GM23338 (cell line): ENCODE results near the gene LDHB. TPM values are rescaled to one million over a fixed set of nuclear protein-coding genes. Genes with fewer than 3 reads are reported as not detected.

Experiments
- ATAC-seq: fragments of 200-7000 bp; cut with Tn5 transposase; 3 replicates; pipeline ENCODE4 v1.9.1; 2020
- DNase-seq: peaks from one replicate; pipeline ENCODE4 v3.0.0-alpha.2; 2015; ENCODE audit warnings: low spot score
- H2AFZ ChIP-seq: fragments of 200-600 bp; sonication (generic); 2 replicates; pipeline ENCODE4 v1.8.0; 2016; ENCODE audit warnings: antibody characterized with exemption, mild to moderate bottlenecking, moderate library complexity
- H3F3A ChIP-seq: fragments of 200-600 bp; sonication (generic); replicated peaks from 2 replicates; pipeline ENCODE4 v1.8.0; 2017; ENCODE audit warnings: antibody characterized with exemption, mixed run types, low read depth
- H3K27ac ChIP-seq: fragments of 200-600 bp; sonication (generic); 2 replicates; pipeline ENCODE4 v1.6.1; 2016; ENCODE audit warnings: low read depth
- H3K27me3 ChIP-seq: fragments of 200-600 bp; sonication (generic); 2 replicates; pipeline ENCODE4 v1.8.0; 2016; ENCODE audit warnings: mild to moderate bottlenecking, mixed run types, moderate library complexity; ENCODE audit not compliant: insufficient read depth
- H3K36me3 ChIP-seq: fragments of 200-600 bp; sonication (generic); 2 replicates; pipeline ENCODE4 v1.8.0; 2016; ENCODE audit warnings: mild to moderate bottlenecking; ENCODE audit not compliant: insufficient read depth
- H3K4me1 ChIP-seq: fragments of 200-600 bp; sonication (generic); 2 replicates; pipeline ENCODE4 v1.8.0; 2016; ENCODE audit warnings: mild to moderate bottlenecking, moderate library complexity; ENCODE audit not compliant: insufficient read depth
- H3K4me2 ChIP-seq: fragments of 200-600 bp; sonication (generic); 2 replicates; pipeline ENCODE4 v1.7.1; 2017; ENCODE audit warnings: mixed run types
- H3K4me3 ChIP-seq: fragments of 200-600 bp; sonication (generic); 2 replicates; pipeline ENCODE4 v1.6.1; 2016; ENCODE audit warnings: mixed run types
- H3K79me2 ChIP-seq: fragments of 200-600 bp; sonication (generic); replicated peaks from 2 replicates; pipeline ENCODE4 v1.8.0; 2017; ENCODE audit warnings: mild to moderate bottlenecking; ENCODE audit not compliant: insufficient read depth
- H3K9me2 ChIP-seq: fragments of 200-600 bp; sonication (generic); 2 replicates; pipeline ENCODE4 v1.8.0; 2017; ENCODE audit not compliant: insufficient read depth
- H4K20me1 ChIP-seq: fragments of 200-600 bp; sonication (generic); replicated peaks from 2 replicates; pipeline ENCODE4 v1.8.0; 2017; ENCODE audit warnings: mild to moderate bottlenecking; ENCODE audit not compliant: insufficient read depth
- H3K27ac Mint-ChIP-seq: 2 replicates; pipeline ENCODE4 v1.8.0; 2020; ENCODE audit warnings: inconsistent platforms, mild to moderate bottlenecking, moderate library complexity, mixed read lengths
- H3K27me3 Mint-ChIP-seq: 3 replicates; pipeline ENCODE4 v1.8.0; 2022; ENCODE audit warnings: low read depth, mild to moderate bottlenecking, moderate library complexity, mixed read lengths, inconsistent platforms; ENCODE audit not compliant: insufficient read depth, poor library complexity
- H3K36me3 Mint-ChIP-seq: 3 replicates; pipeline ENCODE4 v1.8.0; 2021; ENCODE audit warnings: low read depth, mild to moderate bottlenecking, inconsistent platforms, moderate library complexity, mixed read lengths
- H3K4me1 Mint-ChIP-seq: 3 replicates; pipeline ENCODE4 v1.8.0; 2020; ENCODE audit warnings: mild to moderate bottlenecking, inconsistent platforms, mixed read lengths
- H3K4me3 Mint-ChIP-seq: 3 replicates; pipeline ENCODE4 v1.8.0; 2021; ENCODE audit warnings: moderate library complexity, mild to moderate bottlenecking, inconsistent platforms, mixed read lengths
- H3K9me3 Mint-ChIP-seq: 3 replicates; pipeline ENCODE4 v1.8.0; 2020; ENCODE audit warnings: moderate library complexity, mild to moderate bottlenecking, inconsistent platforms, mixed read lengths
- CREB1 ChIP-seq: fragments of 250-450 bp; sonication (Bioruptor Pico); IDR thresholded peaks from 2 replicates; pipeline ENCODE4 v1.5.0; 2020; ENCODE audit warnings: low read depth, mild to moderate bottlenecking, moderate library complexity
- CTCF ChIP-seq, 2 experiments: fragments of 200-600 bp in 1 of 2; sonication (generic) in 1 of 2; conservative IDR thresholded peaks; 2 replicates each; pipeline versions ENCODE4 v1.5.1 to v1.6.1; 2016 to 2017; ENCODE audit warnings: antibody characterized with exemption in 2 of 2, low read depth in 2 of 2, mild to moderate bottlenecking in 2 of 2, moderate library complexity in 1 of 2
- ETS1 ChIP-seq: IDR thresholded peaks from 2 replicates; pipeline ENCODE4 v1.6.1; 2016; ENCODE audit warnings: antibody characterized with exemption
- EZH2 ChIP-seq: fragments of 200-600 bp; sonication (generic); IDR thresholded peaks from one replicate; pipeline ENCODE4 v1.8.0; 2017; ENCODE audit warnings: antibody characterized with exemption, mild to moderate bottlenecking, low read depth; ENCODE audit not compliant: unreplicated experiment
- JUNB ChIP-seq: IDR thresholded peaks from one replicate; pipeline ENCODE4 v1.6.1; 2016; ENCODE audit warnings: antibody characterized with exemption; ENCODE audit not compliant: unreplicated experiment
- NANOG ChIP-seq: IDR thresholded peaks from 2 replicates; pipeline ENCODE4 v1.6.1; 2016; ENCODE audit warnings: antibody characterized with exemption, borderline replicate concordance
- POLR2AphosphoS5 ChIP-seq: IDR thresholded peaks from 2 replicates; pipeline ENCODE4 v1.6.1; 2016; ENCODE audit warnings: antibody characterized with exemption, low read depth
- REST ChIP-seq: IDR thresholded peaks from one replicate; pipeline ENCODE4 v1.6.1; 2018; ENCODE audit warnings: antibody characterized with exemption; ENCODE audit not compliant: unreplicated experiment
- STAT1 ChIP-seq: IDR thresholded peaks from one replicate; pipeline ENCODE4 v1.6.1; 2016; ENCODE audit warnings: antibody characterized with exemption; ENCODE audit not compliant: unreplicated experiment
- ZNF114 ChIP-seq: fragments of 250-450 bp; sonication (Bioruptor Pico); IDR thresholded peaks from 2 replicates; pipeline ENCODE4 v1.5.0; 2020; ENCODE audit warnings: mild to moderate bottlenecking, moderate library complexity
- ZNF331 ChIP-seq: fragments of 250-450 bp; sonication (Bioruptor Pico); IDR thresholded peaks from 2 replicates; pipeline ENCODE4 v1.5.0; 2020; ENCODE audit warnings: low read depth, mild to moderate bottlenecking, moderate library complexity
- polyA plus RNA-seq: library from polyadenylated mRNA; unstranded; fragments of >200 nt; fragmentation: Nextera tagmentation; extraction: Ambion mirVana; gene quantifications from 2 replicates; pipeline ENCODE4 v1.2.1, GENCODE V29; 2016
- total RNA-seq: library from RNA; depleted of rRNA; stranded (reverse); fragments of >200 nt; shearing (Covaris generic); gene quantifications from 2 replicates; pipeline ENCODE4 v1.2.3, GENCODE V29; 2014

Gene LDHB
- total and polyA plus RNA-seq, 2 experiments from 2014 or later = 1,537 to 1,990 TPM

DNA sequence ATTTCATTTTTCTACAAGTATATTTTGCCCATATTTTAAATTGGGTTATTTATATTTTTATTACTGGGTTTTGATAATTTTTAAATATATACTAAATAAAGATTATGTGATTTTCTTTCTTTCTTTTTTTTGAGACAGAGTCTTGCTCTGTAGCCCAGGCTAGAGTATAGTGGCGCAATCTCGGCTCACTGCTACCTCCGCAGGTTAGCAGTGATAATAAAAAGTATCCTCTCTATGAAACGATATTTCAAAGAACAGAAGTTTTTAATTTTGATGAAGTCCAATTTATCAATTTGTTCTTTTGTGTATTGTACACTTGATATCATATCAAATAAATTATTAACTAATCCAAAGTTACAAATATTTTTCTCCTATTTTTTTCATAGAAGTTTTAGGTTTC, 47.2 kb upstream of the LDHB start:
- Mint-ChIP-seq H3K36me3 (no peaks in the 10 kb centered on the region), H3K4me3 (no peak overlapping the region), H3K9me3 (no peaks in the 10 kb centered on the region), H3K4me1 (no peaks in the 10 kb centered on the region), H3K27ac (no peak overlapping the region), H3K27me3 (no peaks in the 10 kb centered on the region)
- no peaks in the 10 kb centered on the region for H3K4me1 ChIP-seq
- no peaks in the 10 kb centered on the region for H3K79me2 ChIP-seq
- no peak overlapping the region for H3K27ac ChIP-seq
- no peak overlapping the region for H3K4me2 ChIP-seq
- no peaks in the 10 kb centered on the region for H3K36me3 ChIP-seq
- H3K9me2 ChIP-seq = no peaks in the 10 kb centered on the region
- no peaks in the 10 kb centered on the region for H4K20me1 ChIP-seq
- H3K4me3 ChIP-seq = no peak overlapping the region
- no peaks in the 10 kb centered on the region for H3F3A ChIP-seq
- no peak for TF ChIP-seq STAT1
- TF ChIP-seq REST = no peak
- TF ChIP-seq CTCF (conservative IDR thresholded peaks at IDR 0.05; ENCODE audit: low read depth in 2 of 2) = no peak
- no peak for TF ChIP-seq CREB1 (CRISPR knock-in tag)
- no peak for TF ChIP-seq JUNB
- TF ChIP-seq ETS1 = no peak
- TF ChIP-seq ZNF331 = no peak
- TF ChIP-seq NANOG = no peak
- TF ChIP-seq POLR2AphosphoS5 = no peak
- TF ChIP-seq EZH2 = no peak
- TF ChIP-seq ZNF114 = no peak
- no peaks in the 10 kb centered on the region for H3K27me3 ChIP-seq
- no peak for DNase-seq
- no peak for ATAC-seq
- no peak overlapping the region for H2AFZ ChIP-seq

- H3K4me1 Mint-ChIP-seq = peaks cover 6% of the 10 kb centered on the region; the same call in 1 of the 3 replicates
- no peak for TF ChIP-seq ZNF331
- ATAC-seq (no peak), DNase-seq (no peak)
- H3K27ac Mint-ChIP-seq = no peak overlapping the region
- Histone ChIP-seq H4K20me1 (no peaks in the 10 kb centered on the region), H2AFZ (no peak overlapping the region), H3K4me2 (no peak overlapping the region), H3K27me3 (no peaks in the 10 kb centered on the region), H3F3A (no peaks in the 10 kb centered on the region), H3K4me1 (no peaks in the 10 kb centered on the region), H3K4me3 (no peak overlapping the region), H3K36me3 (no peaks in the 10 kb centered on the region), H3K79me2 (no peaks in the 10 kb centered on the region), H3K27ac (no peak overlapping the region), H3K9me2 (no peaks in the 10 kb centered on the region)
- H3K27me3 Mint-ChIP-seq = peaks cover under 1% of the 10 kb centered on the region
- no peaks in the 10 kb centered on the region for H3K36me3 Mint-ChIP-seq
- no peaks in the 10 kb centered on the region for H3K9me3 Mint-ChIP-seq
- H3K4me3 Mint-ChIP-seq = no peak overlapping the region
These were observed 42.2 kb upstream of the LDHB start for GRCh38 chr12:21699851-21700250.
